Measurements from ENCODE around the gene PPL.

DNA sequence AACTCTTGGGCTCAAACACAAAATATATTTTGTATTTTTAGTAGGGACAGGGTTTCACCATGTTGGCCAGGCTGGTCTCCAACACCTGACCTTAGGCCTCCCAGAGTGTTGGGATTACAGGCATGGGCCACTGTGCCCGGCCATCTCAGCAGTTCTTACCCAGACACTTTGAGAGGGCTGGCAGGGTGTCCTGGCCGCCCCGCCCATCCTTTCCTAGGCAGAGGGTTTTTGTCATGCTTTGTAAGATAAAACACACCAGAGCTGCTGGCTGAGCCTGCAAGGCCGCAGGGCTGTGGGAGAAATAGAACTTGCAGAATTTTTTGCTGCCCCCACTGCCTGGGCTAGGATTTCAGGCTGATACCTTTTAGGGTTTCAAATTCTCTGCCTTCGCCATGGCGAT lies 8.7 kb downstream of the PPL start:
- TF ChIP-seq POLR2A (IDR thresholded peaks at IDR 0.05; ENCODE audit: low read length) (no peak), GATA1 (IDR thresholded peaks at IDR 0.05; ENCODE audit: low read depth, low read length) (no peak)
